Fibroblast of lung (primary cell): ENCODE results near the gene BLACAT1.

Source experiments
- CTCF ChIP-seq, 2 donors: IDR thresholded peaks in 1 of 2; conservative IDR thresholded peaks in 1 of 2; 1 replicate in 1 of 2; 2 replicates in 1 of 2; pipeline ENCODE4 v1.5.1; 2011 to 2012; ENCODE audit warnings: low read length in 2 of 2, control low read depth in 1 of 2, inconsistent platforms in 1 of 2, low read depth in 1 of 2, mild to moderate bottlenecking in 1 of 2
- EZH2 ChIP-seq: IDR thresholded peaks from 2 replicates; pipeline ENCODE4 v1.5.1; 2012; ENCODE audit warnings: low read length, control low read depth, mild to moderate bottlenecking; ENCODE audit errors: missing control alignments

DNA sequence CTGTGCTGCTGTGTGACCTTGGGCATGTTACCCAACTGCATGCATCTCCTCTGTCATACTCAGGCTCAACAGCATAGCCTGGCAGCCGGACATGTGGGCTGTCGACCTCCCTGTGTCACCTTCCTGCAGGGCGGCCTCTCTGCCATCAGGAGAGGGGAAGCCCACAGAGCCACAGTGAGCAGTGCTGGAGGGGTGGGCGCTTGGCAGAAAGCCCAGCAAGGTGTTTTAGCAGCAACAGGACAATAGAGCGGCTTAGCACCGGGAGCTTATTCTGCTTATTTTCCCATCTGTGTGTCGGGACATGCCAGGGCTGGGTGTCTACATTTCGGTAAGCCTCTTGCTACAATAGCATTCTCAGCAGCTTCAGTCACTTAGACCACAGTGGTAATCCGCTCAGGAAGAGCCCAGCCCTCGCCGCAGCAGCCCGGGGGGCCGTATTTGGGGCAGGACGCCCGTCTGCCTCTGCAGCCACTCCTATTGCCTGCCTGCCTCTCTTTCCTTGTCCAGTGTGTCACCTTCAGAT is 25.8 kb upstream of the BLACAT1 start:
- no peak for TF ChIP-seq CTCF (conservative IDR thresholded peaks at IDR 0.05 in 1 of 2, IDR thresholded peaks at IDR 0.05 in 1 of 2; ENCODE audit: low read depth in 1 of 2, low read length in 2 of 2)
- TF ChIP-seq EZH2 = no peak
